Stimulated activated CD8-positive, alpha-beta memory T cell treated with anti-CD3 and anti-CD28 coated beads, Interleukin-15, amount 100 ng/mL, for 48 hours (primary cell): ENCODE results near the gene CASTOR1.

Source experiments
- DNase-seq, 2 donors: peaks; one replicate each; pipeline ENCODE4 v3.0.0-alpha.2; 2020; ENCODE audit warnings: low read depth in 2 of 2

The CASTOR1 gene

DNA sequence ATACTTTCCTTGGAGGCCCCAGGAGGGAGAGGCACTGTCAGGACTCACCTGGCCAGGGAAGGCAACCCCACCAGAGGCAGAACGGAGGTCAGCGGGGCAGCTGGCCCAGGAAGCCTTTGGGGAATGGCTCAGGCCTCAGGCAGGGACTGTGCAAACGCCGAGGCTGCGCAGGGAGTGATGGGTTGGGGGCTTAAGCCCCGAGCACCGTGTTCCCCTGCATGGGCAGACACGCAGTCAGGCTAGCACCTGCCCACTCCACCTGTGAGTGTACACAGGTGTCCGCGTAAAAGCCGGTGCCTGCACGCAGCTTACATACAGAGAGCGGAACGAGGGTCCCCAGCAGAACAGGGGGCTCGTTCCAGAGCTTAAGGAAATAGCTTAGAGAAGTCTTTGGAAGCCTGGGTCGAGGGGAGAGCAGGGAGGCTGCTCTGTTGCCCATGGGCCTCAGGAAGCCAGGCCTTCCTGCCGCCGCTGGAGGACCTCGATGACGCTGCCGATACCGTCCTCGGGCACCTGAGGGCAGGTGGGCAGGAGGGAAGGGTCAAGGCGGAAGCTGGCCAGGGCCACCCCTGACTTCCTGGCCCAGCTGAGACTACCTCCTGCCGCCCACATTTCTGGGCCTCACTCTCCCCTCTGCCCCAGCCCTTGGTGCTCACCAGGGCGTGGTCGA lies 4.0 kb downstream of the CASTOR1 start:
- no peak for DNase-seq

DNA sequence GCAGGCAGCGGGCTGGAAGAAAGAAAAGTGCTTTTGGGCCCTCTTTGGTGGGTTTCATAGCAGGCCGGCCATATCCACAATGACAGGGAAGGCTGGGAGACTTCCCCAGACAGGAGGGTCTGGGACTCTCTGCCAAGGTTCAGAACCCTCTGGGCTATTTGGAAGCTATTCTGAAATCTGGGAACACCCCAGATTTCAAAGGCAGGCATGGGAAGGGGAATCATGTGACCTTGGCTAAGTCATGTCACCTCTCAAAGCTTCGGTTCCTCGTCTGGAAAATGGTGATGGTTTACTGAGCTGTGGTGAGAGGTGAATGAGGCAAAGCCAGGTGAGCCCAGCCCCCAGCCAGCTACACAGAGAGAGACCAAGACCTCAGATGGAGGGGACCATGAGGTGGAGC lies 4.6 kb downstream of the CASTOR1 start:
- no peak for DNase-seq

DNA sequence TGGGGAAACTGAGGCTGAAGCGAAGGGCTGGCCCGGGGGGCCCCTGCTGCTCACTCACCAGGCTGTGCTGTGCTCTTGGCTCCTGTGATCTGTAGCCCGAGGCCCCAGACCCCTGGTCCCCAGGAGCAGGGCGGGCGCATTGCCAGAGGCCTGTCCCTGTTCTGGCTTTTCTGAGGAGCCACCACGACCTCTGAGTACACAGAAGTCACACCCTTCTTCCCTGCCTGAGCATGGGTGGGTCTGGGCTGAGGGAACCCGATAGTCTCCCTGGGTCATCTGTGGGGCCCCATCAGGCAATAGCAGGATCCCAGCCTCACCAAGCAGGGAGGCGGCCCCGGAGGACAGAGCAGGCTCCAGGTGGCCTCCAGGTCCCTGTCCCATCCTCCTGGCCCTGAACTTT lies 5.1 kb downstream of the CASTOR1 start:
- DNase-seq, result no peak

DNA sequence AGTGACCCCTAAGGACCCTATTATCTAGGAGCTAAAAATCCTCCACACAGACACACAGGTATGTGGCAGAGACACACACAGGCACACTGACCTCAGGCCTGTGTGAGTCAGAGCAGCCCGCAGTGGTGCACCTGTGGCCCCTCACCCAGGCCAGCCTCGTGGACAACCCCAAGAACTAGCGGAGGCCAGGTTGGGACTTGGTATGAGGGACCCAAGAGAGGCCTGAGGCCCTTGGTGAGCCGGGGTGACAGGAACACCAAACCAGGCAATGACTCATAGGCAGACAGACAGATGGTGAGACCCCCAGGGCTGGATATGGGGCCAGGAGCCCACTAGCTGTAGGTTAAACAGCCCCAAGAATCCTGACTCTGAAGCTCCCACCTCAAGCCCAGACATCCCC lies 6.0 kb downstream of the CASTOR1 start:
- DNase-seq, result no peak

DNA sequence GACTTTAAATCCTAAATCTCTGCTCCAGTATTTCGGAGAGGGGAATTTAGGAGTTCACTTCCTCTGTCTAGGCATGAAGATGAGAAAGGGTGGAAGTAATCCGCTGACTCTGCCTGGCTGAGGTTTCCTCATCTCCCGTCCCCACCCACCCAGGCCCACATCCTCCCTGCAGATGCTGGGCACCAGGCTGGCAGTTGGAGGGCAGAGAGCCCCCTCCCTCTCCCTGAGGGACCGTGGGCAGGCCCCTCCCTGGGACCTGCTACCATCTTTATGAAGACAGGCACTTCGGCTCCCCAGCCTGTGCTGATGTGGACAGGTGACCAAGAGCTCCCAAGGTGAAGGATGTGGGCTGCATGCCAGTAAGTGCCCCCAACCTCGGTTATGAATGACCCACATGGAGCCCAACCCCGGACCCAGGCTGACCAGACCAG lies 6.7 kb downstream of the CASTOR1 start:
- no peak for DNase-seq

DNA sequence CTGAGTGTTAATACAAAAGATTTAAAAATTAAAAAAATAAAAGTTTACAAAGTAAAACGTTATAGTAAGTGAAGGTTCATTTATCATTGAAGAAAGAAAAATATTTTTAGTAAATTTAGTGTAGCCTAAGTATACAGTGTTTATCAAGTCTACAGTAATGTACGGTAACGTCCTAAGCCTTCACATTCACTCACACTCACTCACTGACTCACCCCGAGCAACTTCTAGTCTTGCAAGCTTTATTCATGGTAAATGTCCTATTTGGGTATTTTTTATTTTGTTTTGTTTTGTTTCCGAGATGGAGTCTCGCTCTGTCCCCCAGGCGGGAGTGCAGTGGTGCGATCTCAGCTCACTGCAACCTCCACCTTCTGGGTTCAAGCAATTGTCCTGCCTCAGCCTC lies 8.8 kb downstream of the CASTOR1 start:
- no peak for DNase-seq

DNA sequence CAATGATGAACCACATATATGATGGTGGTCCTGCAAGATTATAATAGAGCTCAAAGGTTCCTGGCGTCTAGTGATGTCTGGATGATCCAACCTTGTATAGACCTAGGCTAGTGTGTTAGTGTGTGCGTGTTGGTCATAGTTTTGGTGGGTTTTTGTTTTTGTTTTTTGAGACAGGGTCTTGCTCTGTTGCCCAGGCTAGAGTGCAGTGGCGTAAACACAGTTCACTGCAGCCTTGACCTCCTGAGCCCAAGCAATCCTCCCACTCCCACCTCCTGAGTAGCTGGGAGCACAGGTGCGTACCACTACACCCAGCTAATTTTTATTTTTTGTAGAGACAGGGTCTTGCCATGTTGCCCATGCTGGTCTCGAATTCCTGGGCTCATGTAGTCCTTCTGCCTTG lies 9.4 kb downstream of the CASTOR1 start:
- no peak for DNase-seq

DNA sequence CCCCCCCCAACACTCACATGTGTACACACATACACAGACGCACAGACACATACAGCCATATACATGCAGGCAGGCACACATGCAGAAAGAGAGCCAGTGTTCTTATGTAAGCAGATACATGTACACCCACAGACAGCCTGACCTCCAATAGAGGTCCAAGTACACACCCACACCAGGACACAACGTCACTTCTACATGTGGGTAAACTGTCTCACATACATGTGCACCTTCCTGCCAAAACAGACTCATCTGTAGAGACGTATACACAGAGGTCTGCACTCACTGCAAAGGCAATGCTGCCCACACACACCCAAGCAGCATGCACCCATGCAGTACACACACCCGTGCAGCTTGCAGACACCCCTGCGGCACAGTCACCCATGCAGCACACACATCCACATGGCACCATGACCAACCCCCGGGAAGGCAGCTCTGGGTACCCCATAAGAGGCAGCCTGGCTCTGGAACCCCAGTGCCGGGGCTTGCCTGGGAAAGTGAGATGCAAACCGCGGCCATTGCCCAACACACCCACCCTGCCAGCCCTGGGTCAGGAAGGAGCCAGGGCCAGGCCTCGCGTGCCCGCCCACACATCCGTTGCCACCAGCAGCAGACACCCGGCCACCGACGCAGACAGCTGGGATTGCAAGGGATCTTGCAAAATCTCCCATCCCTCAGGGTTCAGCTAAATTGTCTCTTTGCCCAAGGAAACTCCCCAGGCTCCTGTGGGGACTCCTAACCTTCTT lies 10.1 kb downstream of the CASTOR1 start:
- no peak for DNase-seq

DNA sequence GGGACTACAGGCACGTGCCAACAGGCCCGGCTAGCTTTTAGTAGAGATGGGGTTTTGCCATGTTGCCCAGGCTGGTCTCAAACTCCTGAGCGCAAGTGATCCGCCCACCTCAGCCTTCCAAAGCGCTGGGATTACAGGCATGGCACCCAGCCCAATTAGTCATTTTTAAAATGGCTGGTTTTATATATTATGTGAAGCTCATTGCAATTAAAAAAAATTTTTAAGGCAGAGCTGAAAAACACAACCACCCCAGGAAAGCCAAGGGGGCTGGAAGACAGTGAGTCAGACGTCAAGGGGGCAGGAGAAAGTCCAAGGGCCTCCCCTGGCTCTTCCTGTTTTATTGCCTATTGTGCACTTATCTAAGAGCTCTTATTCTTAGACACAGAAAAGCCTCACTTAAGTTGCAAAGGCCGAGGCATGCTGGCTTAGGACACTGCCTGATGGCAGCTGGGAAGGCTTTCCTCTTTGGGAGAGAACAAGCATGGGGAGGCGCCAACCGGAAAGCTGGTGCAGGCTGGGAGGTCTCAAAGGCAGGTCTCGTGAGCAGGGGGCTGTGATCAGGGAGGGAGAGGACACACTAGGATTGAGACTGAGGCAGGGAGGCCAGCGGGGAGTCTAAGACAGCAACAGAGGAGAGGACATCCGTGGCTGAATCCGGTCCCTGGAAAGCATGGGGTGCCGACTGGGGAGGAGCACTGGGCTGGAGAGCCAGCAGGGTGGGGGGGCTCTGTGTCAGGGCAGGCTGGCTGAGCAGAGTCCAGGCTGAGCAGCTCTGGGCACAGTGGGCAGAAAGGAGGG lies 11.6 kb downstream of the CASTOR1 start:
- no peak for DNase-seq

DNA sequence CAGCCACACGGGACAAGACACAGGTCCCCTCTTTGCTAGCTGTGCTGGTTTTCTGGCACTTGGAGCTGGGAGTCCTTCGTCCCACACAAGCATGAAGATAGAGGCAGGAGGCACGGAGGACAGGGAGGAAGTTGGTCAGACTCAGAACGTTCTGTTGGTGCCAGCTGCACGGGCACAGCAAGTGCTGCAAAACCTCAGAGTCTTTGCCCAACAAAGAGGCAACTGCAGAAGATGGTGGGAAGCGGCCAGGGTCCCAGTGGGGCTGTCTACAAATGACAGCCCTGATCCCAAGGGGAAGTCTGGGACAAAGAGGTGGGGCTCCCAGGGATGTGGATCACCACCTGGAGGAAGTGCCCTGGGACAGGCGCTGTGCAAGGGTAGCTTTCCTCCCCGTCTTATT lies 13.3 kb downstream of the CASTOR1 start:
- DNase-seq, result no peak

DNA sequence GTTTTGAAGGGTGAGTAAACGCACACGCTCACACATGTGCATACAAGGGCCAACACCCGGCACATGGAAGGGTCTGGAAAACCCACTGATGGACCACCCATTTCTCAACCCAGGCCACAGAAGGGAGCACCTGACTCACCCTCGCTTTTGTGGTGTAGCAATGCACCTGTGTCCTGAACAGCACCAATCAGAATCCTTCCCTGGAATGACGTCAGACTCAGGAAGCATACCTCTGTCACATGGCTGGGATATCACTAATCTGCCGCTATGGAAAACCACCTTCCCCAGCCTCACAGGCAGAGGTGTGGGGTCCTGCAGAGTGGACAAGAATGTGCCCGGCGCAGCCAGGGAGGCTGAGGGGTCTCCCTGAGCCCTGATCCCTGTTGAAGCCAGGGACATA lies 13.7 kb downstream of the CASTOR1 start:
- DNase-seq, result no peak

DNA sequence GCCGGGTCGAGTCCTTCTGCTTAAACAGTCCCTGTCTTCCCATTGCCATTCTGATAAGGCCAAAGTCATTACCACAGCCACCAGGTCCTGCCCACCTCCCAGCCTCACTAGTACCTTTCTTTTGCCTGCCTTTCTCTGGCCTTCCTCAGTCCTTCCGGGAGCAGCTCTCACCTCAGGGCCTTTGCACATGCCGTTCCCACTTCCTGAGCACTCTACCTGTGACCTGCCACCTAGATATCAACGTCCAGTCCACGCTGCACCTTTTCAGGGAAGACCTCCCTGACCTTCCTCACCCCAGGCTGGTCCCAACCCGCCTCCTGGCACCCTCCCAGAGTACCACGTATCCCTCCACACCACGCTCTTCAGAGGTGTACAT lies 14.9 kb downstream of the CASTOR1 start:
- no peak for DNase-seq

DNA sequence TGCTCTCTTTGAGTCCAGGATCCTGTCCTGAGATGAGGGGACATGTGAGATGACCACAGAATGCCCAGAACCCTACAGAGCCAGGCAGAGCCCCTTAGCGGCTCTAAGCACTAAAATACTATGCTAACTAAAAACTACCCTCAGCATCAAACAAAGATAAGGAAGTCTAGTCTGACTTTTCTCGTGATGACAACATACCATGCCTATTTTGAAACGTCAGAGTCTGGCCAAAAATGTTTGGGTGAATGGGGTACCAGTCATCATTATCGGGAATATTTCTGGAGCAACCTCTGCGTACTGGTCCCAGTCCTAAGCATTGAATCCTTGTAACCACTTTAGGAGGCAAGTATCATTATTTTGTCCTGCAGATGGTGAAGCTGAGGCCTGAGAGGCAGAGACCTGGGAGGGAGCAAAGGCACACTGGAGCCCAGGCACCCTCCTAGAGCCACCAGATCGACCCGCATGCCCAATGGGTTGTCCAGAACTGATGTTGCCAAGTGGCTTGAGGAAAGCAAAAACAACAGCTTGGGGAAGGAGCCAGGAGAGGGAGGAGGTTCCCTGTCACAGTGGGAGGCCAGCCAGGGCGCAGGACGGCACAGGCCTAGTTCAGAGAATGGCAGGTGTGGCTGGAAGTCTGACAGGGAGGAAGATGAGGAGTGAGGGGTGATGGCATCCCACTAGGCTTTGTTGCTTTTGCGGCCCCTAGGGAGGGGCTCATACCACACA lies 15.4 kb downstream of the CASTOR1 start:
- DNase-seq, result no peak

DNA sequence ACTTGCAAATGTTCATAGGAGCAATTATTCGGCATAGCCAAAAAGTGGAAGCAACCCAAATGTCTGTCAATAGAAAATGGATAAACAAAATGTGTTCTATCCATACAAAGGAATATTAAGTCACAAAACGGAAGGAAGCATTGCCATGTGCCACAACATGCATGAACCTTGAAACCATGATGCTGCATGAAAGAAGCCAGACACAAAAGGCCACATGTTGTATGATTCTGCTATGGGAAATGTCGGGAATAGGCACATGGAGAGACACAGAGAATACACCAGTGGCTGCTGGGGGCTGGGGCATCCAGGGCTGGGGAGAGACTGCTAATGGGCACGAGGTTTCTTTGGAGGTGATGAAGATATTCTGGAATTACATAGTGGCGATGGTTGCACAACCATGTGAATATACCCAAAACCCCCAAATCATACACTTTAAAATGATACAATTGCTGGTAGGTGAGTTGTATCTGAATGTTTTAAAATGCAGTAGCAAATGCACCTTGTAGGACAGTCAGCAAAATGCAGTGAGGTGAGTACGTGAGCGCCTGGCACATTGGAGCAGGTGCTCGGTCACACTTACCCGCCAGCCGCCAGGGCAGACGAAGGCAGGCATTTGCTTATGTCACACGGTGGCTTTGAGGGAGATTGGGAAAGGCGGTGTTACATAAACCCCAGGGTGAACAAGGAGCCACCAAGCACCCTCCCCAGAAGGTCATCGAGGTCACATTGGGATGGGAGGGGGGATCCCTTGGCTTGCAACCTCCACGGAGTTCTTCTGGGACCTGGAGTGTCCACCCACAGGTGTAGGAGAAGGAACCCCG lies 16.3 kb downstream of the CASTOR1 start:
- DNase-seq, result no peak

DNA sequence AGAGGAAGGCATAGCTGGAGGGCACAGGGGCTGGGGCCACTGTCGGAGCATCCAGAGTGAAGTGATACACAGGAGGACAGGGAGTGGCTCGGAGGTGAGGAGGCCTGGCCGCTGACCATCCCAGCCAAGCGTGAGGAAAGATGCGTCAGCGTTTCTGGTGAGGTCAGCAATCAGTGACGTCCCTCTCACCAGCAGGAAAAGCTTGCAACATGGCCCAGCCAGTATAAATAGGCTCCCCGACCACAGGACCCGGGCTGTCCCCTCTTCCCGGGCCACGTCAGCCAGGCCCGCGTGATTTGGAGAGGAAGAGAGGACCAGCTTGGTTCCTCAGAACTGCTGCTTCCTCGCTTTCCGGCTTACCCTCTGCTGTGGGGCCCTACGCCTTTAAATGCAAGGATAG lies 18.5 kb downstream of the CASTOR1 start:
- DNase-seq, result no peak

DNA sequence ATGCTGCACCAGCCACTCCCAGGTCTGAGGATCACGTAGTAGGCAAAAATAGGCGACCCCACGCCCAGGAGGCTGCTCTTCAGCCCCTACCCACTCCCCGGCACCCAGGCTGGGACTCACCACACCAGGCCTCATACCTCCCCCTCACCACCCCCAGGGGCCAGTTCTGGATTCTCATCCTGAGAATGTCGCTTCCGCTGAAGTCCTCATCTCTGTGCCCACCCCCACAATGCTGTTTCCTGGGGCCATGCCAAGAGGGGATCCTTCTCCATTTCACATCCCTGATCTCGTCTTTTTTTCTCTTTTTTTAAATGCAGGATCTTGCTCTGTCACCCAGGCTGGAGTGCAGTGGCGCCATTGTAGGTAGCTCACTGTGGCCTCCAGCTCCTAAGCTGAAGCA lies 21.0 kb downstream of the CASTOR1 start:
- DNase-seq, result no peak

DNA sequence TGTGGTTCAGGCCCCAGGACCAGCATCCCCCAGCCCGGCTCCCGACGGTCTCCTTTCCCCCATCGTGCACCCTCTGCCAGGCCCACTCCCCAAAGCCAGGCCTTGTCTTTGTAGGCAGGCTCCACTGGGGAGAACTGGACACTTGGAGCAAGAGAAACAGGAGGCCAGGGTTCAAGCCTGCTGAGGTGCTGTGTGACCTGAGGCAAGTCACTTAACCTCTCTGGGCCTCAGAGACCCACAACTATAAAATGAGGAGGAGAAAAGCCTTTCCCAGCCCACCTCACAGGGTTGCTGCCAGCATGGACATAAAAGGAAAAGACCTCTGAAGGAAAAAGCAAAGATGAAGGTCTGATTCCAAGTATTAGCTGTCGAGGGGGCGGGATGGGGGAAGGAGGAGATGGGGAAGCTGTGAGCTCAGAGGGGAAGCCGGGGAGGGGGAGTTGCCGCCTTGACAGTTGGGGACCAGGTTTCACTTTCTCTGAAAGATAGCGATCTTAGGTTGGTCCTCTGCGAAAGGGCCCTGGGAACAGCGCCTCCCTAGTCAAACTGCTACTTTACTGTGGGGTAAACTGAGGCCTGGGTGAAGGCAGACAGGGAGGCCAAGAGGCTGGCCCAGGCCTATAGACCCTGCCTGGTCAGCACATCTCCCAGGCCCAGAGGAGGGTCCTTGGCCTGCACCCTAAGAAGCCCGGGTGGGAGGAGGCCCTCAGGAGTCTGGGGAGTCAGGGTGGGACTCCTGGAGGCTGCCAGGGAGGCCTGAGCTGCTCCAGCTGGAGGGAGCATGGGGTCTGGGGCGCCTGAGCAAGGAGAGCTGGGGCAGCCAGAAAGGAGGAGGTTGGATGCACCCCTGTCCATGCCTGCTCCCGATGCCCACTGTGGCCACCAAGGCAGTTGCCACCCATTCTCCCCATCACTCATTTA lies 21.7 kb downstream of the CASTOR1 start:
- DNase-seq, result no peak

DNA sequence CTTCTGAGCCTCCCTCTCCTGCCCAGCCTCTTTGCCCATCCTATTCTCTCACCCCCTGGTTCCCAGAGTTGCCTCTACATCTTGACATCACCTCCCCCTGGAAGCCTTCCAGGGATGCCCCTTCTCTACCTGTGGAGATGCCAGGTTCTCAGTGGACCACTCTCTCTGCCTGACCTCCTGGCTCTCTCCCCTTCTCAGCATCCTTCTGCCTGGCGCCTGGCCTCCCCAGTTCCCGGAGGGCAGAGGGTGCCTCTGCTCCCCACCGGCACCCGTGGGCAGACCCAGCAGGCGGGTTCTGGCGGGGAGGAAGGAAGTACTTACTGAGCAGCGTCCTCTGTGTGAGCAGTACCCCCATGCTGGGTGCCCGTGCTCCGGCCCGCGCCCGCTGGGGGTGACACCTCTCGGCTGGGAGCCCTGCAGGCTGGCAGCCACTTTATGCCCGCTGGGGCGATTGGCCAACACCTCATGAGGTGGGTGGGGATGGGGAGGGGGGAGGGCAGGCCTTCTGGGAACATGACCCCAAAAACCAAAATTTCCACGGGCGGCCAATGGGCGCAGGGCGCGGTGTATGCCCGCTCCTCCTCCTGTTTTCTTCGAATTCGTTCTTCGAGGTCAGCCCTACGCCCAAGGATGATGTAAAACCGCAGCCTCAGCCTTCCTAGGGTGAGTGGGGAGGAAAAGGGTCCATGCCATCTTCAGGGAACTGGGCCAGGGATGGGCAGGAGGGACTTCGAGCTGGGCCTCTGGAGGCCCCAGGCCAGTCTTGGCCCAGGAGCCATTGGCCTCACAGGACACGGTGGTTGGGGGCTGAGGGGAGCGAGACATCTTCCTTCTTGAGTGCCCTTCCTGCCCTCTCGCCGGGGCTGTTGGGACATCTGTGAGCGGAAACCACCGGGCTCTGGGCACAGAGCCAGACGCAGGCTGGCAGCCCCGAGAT lies 22.6 kb downstream of the CASTOR1 start, which contains the start of gene OSM:
TSS of gene OSM (minus strand) at position 407 of the 937 bp plus-strand sequence. CDS start at position 355, 52 bp downstream.
- peak; percentile 76 to 78 for DNase-seq
